ENCODE results near the gene TBRG4.

- TF ChIP-seq ZNF23 (tag by site-specific recombination; IDR thresholded peaks at IDR 0.05; ENCODE audit: borderline replicate concordance) (no peak), ZBTB20 (tag by site-specific recombination; IDR thresholded peaks at IDR 0.05) (no peak), ZNF48 (tag by site-specific recombination; IDR thresholded peaks at IDR 0.05) (no peak), ZNF830 (tag by site-specific recombination; IDR thresholded peaks at IDR 0.05; ENCODE audit: low read depth) (no peak), BCL11B (tag by site-specific recombination; IDR thresholded peaks at IDR 0.05; ENCODE audit: low read depth) (no peak), SP3 (tag by site-specific recombination; IDR thresholded peaks at IDR 0.05) (no peak), ZNF629 (tag by site-specific recombination; IDR thresholded peaks at IDR 0.05) (no peak)
- TF ChIP-seq, protein P1, sequence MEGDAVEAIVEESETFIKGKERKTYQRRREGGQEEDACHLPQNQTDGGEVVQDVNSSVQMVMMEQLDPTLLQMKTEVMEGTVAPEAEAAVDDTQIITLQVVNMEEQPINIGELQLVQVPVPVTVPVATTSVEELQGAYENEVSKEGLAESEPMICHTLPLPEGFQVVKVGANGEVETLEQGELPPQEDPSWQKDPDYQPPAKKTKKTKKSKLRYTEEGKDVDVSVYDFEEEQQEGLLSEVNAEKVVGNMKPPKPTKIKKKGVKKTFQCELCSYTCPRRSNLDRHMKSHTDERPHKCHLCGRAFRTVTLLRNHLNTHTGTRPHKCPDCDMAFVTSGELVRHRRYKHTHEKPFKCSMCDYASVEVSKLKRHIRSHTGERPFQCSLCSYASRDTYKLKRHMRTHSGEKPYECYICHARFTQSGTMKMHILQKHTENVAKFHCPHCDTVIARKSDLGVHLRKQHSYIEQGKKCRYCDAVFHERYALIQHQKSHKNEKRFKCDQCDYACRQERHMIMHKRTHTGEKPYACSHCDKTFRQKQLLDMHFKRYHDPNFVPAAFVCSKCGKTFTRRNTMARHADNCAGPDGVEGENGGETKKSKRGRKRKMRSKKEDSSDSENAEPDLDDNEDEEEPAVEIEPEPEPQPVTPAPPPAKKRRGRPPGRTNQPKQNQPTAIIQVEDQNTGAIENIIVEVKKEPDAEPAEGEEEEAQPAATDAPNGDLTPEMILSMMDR (tag by site-specific recombination; IDR thresholded peaks at IDR 0.05) = no peak
- TF ChIP-seq, protein P2, sequence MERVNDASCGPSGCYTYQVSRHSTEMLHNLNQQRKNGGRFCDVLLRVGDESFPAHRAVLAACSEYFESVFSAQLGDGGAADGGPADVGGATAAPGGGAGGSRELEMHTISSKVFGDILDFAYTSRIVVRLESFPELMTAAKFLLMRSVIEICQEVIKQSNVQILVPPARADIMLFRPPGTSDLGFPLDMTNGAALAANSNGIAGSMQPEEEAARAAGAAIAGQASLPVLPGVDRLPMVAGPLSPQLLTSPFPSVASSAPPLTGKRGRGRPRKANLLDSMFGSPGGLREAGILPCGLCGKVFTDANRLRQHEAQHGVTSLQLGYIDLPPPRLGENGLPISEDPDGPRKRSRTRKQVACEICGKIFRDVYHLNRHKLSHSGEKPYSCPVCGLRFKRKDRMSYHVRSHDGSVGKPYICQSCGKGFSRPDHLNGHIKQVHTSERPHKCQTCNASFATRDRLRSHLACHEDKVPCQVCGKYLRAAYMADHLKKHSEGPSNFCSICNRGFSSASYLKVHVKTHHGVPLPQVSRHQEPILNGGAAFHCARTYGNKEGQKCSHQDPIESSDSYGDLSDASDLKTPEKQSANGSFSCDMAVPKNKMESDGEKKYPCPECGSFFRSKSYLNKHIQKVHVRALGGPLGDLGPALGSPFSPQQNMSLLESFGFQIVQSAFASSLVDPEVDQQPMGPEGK (tag by site-specific recombination; IDR thresholded peaks at IDR 0.05) = no peak
These were observed 47.8 kb upstream of the TBRG4 start for GRCh38 chr7:45159296-45159695.

Measured in HEK293 (cell line).